A172 (cell line): ENCODE results near the gene TUG1. TPM values are rescaled to one million over a fixed set of nuclear protein-coding genes. Genes with fewer than 3 reads are reported as not detected.

Experiments
- DNase-seq: peaks from one replicate; pipeline ENCODE4 v3.0.0-alpha.2; 2015; ENCODE audit warnings: low spot score
- total RNA-seq: library from RNA; depleted of rRNA; stranded (reverse); fragments of >200 nt; shearing (Covaris generic); gene quantifications from 2 replicates; pipeline ENCODE4 v1.2.3, GENCODE V29; 2014

The TUG1 gene
- total RNA-seq, 1 experiment from 2014 or later = 44.8 TPM

- DNase-seq = peak; percentile 18
These were observed 21.1 kb upstream of the TUG1 start for GRCh38 chr22:30947816-30948454.

- DNase-seq = no peak
These were observed 20.1 kb upstream of the TUG1 start for GRCh38 chr22:30948930-30949342.

- no peak for DNase-seq
These were observed 19.0 kb upstream of the TUG1 start for GRCh38 chr22:30949934-30950660.

- no peak for DNase-seq
These were observed 15.9 kb upstream of the TUG1 start for GRCh38 chr22:30953206-30953605.

GRCh38 chr22:30955153-30955552, 13.9 kb upstream of the TUG1 start:
- DNase-seq = no peak

- DNase-seq = no peak
These were observed 4.2 kb upstream of the TUG1 start for GRCh38 chr22:30964858-30965257.

GRCh38 chr22:30968015-30968923, 796 bp upstream of the TUG1 start, which contains the start of gene MORC2:
Gene MORC2 (minus strand): TSS chr22:30968774. CDS start chr22:30967889, 885 bp downstream.
- peak; percentile 27 for DNase-seq

- DNase-seq = peak; percentile 10
These were observed 679 bp downstream of the TUG1 start for GRCh38 chr22:30969532-30970355.

GRCh38 chr22:30970356-30970746, 1.3 kb downstream of the TUG1 start:
- DNase-seq = no peak

GRCh38 chr22:30978304-30978962, 9.4 kb downstream of the TUG1 start:
- no peak for DNase-seq

- DNase-seq = no peak
These were observed 10.9 kb downstream of the TUG1 start for GRCh38 chr22:30979932-30980331.

GRCh38 chr22:30982512-30982911, 13.4 kb downstream of the TUG1 start:
- no peak for DNase-seq

GRCh38 chr22:30984317-30984716, 15.3 kb downstream of the TUG1 start:
- DNase-seq = no peak

- DNase-seq = no peak
These were observed 16.6 kb downstream of the TUG1 start for GRCh38 chr22:30985561-30986208.

GRCh38 chr22:30989474-30989873, 20.4 kb downstream of the TUG1 start:
- no peak for DNase-seq

- DNase-seq = no peak
These were observed 21.6 kb downstream of the TUG1 start for GRCh38 chr22:30990690-30991089.

GRCh38 chr22:30992565-30992964, 23.5 kb downstream of the TUG1 start:
- DNase-seq = no peak

- DNase-seq = no peak
These were observed 25.9 kb downstream of the TUG1 start for GRCh38 chr22:30994960-30995359.

- DNase-seq = no peak
These were observed 27.4 kb downstream of the TUG1 start for GRCh38 chr22:30996462-30996861.

GRCh38 chr22:30998329-30998728, 29.3 kb downstream of the TUG1 start:
- DNase-seq = no peak
